Measurements from ENCODE around the gene MPP7. TPM values are rescaled to one million over a fixed set of nuclear protein-coding genes. Genes with fewer than 3 reads are reported as not detected.

The MPP7 gene
- total RNA-seq, 1 donor, result 0.43 TPM

DNA sequence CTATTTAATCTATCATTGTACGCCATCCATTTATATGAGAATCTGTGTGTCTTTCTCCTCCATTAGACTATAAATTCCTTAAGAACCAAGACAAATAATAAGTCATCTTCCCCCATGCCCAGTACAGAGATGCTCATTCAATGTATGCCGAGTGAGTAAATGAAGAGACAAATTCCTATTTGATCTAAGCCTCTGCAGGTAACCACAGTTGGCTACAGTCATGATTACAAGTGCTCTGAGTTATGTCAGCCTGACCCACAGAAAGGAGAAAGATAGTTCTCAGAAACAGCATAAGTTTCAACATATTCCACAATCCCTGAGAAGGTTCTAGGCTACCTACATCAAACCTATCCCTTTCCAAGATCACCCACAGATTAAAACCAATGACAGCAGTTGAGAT lies 46.1 kb downstream of the MPP7 start:
- TF ChIP-seq, protein P1, sequence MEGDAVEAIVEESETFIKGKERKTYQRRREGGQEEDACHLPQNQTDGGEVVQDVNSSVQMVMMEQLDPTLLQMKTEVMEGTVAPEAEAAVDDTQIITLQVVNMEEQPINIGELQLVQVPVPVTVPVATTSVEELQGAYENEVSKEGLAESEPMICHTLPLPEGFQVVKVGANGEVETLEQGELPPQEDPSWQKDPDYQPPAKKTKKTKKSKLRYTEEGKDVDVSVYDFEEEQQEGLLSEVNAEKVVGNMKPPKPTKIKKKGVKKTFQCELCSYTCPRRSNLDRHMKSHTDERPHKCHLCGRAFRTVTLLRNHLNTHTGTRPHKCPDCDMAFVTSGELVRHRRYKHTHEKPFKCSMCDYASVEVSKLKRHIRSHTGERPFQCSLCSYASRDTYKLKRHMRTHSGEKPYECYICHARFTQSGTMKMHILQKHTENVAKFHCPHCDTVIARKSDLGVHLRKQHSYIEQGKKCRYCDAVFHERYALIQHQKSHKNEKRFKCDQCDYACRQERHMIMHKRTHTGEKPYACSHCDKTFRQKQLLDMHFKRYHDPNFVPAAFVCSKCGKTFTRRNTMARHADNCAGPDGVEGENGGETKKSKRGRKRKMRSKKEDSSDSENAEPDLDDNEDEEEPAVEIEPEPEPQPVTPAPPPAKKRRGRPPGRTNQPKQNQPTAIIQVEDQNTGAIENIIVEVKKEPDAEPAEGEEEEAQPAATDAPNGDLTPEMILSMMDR (IDR thresholded peaks at IDR 0.05; ENCODE audit: insufficient read depth, low read depth, low read length), result no peak
- no peak for DNase-seq (ENCODE audit: low read depth)

DNA sequence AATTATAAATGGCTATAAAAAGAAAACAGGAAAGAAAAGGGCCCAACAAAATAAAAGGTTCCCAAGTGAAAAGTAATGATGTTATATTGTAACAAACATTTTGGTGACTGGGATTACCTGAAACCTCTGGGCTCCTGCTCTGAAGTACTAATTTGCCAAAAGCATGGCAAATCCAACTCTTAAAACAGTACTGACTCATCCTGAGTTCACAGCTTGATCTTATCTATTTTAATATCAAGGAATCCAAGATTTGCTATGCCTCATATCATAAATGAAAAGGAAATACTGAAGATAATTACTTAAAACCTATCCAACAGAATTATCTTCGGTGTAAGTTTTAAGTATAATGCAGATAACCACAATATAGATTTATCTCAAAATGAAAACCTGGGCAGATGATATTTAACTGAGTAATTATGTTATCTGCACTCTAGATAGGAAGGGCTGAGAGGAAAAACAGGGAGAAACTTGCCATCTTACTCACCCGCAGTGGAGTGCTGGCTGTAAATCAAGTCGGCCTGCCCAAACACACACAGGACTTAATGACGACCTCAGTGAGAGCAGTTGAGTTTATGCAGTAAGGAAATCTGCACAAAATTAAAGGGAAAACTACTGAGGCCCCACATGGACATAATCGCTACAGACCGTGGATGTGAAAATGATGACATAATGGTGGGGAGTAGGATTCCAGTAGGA lies 48.4 kb downstream of the MPP7 start:
- no peak overlapping the region for H3K4me3 ChIP-seq (ENCODE audit: low read depth, low read length)
- TF ChIP-seq, protein P1 (IDR thresholded peaks at IDR 0.05; ENCODE audit: insufficient read depth, low read depth, low read length), result no peak
- DNase-seq (ENCODE audit: low read depth), result peak; percentile 4

More for the DNA sequence above, 46.1 kb downstream of the MPP7 start:
- no peak overlapping the region for H3K4me3 ChIP-seq (ENCODE audit: low read depth, low read length)

DNA sequence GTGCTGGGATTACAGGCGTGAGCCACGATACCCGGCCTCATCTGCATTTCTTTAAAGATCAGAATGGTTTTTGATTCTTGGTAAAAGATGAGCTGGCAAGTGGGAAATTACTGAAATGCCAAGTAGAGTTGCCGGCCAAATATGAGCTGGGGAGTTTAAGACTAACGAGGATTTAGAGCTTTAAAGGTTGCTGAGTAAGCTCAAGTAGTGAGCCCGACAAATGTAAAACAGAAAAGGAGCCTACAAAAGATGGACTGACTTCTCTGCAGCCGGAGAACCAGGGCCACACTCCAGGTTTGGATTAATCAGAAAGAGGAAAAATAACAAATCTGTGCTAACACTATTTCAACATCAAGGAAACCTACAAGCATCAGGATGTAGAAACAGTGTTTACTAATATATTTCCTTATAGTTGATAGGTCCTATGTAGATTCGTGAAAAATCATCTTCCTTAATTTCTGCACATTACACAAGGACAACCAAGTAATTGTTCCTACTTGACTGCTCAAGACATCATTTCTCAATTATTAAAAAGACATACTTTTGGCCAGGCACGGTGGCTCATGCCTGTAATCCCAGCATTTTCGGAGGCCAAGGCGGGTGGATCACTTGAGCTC lies 49.6 kb downstream of the MPP7 start:
- TF ChIP-seq, protein P1 (IDR thresholded peaks at IDR 0.05; ENCODE audit: insufficient read depth, low read depth, low read length), result no peak
- DNase-seq (ENCODE audit: low read depth), result no peak
- no peak overlapping the region for H3K4me3 ChIP-seq (ENCODE audit: low read depth, low read length)

Small RNA genes lying within 50 kb of the gene (small RNA-seq; reads per million reads assigned to genes)
- not detected for gene MIR8086

Other genes with a start within 250 kb of the MPP7 start
- gene WAC, start 230.1 kb upstream of the MPP7 start, total RNA-seq, result 65.4 and 92.8 TPM in 2 replicates